ENCODE data around the gene PIP5K1B.

The PIP5K1B gene

GRCh38 chr9:68808338-68808890 lies 103.4 kb downstream of the PIP5K1B start:
- DNase-seq = no peak

- no peak for DNase-seq
Observed at GRCh38 chr9:68817079-68817875, 112.2 kb downstream of the PIP5K1B start.

- no peak for DNase-seq
Observed at GRCh38 chr9:68819065-68819464, 114.0 kb downstream of the PIP5K1B start.

DNA sequence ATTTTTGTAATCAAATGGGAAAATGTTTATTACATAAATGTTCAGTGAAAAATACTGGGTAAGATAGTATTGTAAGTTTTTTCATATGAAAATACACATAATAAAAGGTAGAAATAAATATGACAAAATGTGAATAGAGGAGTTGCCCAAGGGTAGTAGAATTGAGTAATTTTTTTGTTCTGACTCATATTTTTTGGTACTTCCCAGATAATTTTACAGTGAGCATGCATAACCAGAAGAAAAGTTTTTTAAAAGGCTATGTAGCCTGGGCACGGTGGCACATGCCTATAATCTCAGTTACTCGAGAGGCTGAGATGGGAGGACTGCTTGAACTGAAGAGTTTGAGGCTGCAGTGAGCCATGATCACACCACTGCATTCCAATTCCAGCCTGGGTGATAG lies 116.9 kb downstream of the PIP5K1B start:
- DNase-seq = no peak

GRCh38 chr9:68822596-68823165 lies 117.6 kb downstream of the PIP5K1B start:
- DNase-seq = peak in 6 of 56 donors; percentile 2 to 29 (median 8)

DNA sequence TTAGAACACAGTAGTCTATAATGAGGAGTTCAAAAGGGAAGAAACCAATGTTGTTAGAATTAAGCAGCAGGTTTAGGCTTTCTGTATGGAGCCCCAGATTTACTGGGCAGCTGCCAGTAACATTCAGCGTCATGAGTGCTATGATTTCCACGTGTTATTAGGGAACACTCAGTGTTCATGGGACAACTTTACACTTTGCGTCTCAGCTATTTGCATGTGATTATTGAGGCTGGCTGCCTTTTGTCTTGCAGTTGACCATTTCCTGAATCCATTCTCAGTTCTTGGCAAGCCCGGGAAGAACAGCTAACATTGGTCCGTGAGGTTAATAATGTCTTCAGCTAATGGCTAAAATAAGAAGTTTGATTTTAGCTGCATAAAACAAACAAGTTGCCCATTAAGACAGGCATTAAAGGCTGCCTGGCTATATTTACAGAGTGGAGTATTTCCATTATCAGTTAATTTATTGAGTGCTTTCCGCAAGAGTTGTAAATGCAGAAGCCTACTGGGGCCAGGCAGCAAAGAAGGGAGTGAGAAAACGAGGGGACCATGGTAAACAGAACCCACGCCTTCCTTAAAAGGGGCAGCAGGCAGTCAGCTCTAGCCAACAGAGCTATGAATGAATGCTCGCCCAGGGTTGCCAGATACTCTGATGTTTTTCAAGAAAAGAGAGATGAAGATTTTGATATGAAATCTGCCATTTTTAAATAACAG lies 120.9 kb downstream of the PIP5K1B start:
- DNase-seq = peak in 3 of 56 donors; percentile 4 to 21 (median 8)

DNA sequence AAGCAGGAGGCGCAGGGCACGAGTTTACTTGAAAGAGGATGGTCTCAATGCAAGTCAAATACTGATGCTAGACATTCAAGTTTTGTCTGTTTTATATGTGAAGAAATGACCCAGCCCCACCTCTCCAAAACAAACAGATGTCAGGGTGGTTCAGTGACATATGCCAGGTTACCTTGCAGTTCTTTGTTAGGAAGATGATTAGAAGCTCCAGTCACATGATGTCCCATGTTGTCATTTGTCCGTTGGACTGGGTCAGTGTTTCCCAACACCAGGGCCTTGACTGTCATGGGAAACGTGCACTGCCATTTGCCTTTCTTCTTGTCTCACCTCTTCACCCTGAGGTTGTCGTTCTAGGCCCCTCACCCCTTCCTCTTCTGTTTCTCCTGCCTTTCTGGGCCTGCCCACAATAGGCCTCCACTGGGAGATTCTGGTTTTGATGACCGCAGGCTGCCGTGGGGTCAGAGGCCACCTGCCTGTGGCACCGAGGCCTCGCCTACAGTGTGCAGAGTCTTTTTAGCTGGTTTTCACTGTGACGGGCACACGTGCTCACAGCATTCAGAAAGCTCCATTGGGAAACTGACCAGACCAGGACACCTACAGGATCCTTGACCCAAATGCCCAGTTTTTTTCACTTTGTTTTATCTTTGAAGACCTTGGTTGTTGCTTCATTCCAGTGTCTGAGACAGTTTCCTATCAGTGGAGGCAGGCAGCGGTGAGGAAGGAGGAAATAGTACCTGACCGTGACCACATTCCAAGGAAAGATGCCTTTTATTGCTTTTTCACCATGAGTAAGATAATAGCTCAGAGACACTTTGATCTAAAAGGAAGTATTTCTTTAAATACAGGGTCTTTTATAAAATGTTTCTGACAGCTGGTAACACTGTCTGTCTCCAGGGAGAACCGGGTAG lies 123.1 kb downstream of the PIP5K1B start:
- no peak for DNase-seq

DNA sequence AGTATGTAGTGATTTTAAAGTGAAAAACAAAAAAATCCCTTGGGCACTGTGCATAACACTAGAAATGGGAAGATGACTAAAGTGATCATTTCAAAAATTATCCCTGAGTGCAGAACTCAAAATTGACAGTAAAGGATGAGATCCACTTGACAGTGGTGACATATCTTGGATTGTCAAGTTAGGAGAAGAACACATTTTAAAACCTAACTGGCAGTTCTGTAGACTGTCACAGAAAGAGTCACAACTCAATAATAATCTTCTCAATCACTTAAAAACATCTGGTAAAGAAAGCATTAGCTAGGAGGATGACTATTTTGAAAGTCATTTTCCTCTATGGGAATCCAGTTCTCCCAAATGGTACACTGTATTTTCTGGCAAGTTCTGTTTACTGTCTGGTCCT lies 127.1 kb downstream of the PIP5K1B start:
- no peak for DNase-seq

GRCh38 chr9:68832861-68833518 lies 128.0 kb downstream of the PIP5K1B start:
- DNase-seq = no peak

DNA sequence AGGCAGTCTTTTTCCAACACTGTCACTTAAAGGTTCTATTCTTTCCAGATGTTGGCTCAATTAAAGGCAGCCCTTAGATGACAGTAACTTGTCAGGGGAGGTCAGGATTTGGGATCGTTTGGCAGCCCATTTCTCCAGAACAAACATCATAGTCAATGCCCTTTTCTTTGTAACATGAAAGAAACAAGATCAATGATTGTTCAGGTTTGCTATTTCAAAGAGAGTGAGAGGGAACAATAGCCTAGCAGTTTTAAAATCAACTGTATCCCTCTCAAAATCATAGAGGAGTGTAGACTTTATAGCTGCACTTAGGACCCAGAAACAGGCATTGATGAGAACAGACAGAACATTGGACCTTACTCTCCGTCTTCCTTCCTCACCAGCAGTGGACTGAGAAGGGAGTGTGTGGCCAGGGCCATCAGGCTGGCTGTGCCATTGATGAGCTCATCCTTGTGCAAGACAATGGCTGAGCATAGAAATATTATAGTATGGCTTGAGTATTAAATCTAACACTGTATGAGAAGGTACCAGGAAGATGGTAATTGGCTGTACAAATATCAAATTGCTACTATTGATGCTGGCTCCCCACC lies 130.0 kb downstream of the PIP5K1B start:
- DNase-seq = no peak

GRCh38 chr9:68836788-68837187 lies 131.7 kb downstream of the PIP5K1B start:
- no peak for DNase-seq

DNA sequence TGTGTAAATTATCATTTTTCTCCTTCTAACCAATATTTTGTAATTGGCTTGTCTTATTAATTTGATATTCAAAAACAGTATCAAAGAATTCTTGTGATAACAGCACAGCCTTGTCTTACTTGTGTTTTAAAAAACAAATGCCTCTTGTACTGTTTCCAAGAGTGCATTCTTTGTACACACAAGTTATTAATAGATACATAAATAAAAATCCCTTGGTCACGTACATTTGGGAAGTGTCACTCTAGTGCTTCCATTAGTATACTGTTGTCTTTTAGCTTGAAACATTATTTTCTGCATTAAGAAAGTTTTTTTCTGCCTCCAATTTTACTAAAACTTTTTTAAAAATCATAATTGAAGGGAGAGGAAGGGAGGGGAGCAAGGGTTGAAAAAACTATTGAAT lies 133.2 kb downstream of the PIP5K1B start:
- no peak for DNase-seq

DNA sequence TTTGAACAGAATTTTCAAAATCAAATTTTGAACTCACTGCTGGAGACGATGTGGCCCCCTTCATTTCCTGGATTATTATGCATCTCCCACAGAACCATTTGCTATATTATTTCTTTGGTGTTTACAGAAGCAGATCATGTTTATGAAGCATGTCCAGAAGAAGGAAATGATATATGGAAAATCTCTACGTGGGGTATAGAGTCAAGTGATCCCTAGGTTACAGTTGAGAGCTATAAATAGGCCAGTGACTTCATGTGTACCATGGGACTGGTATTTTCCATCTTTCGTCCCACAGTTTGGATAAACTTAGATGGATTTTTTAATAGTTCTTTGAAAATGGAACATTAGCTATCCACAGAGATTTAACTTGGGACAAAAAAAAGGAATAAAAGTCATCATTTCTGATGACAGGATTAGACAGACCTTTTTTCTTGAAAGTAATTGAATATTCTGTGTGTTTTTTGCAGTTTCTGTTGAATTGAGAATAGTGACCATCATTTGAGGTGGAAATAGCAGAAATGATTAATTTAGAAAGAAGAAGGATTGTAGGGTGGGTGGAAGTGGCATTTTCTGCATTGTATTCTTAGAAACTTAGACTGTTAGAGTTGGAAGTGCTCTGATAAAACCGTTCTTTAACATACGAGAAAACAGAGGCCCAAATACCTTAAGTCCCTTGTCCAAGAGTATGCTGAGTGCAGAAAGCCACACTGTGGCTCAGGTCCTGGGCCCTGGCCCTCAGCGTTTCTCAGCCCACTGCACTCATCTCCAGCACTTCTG lies 136.4 kb downstream of the PIP5K1B start:
- DNase-seq = no peak

DNA sequence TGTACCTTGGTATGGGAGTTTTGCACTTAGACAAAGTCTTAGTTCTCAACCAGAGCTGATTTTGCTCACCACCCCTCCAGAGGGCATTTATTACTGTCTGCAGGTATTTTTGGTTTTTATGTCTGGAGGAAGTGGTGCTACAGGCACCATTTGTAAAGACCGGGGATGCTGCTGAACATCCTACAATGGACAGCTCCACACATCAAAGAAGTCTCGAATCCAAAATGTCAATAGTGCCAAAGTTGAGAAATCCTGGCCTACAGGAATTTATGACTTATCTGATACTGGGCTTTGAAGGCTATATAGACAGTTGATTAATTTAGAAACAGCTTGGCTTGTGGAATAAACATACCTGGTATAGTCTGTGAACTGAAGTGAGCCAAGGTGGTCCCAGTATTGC lies 137.5 kb downstream of the PIP5K1B start:
- no peak for DNase-seq

- DNase-seq = no peak
Observed at GRCh38 chr9:68843239-68843638, 138.2 kb downstream of the PIP5K1B start.

DNA sequence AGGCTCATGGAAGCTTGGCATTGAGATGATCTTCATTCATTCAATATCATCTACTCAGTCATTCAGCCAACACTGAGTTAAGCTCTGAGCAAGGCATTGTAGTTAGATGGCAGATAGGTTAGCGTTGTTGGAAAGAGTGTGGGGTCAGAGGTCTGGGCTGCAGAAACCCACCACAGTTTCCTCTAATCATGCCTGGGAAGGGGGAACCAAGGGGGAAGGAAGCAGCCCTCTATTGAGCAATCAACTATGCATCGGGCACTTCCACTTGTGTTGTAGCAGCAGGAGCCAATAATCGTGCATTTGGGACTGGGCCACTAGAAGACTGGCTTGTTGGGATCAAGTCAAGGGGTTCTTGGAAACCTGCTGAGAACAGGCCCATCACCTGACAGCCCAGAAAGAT lies 139.1 kb downstream of the PIP5K1B start:
- peak in 2 of 56 donors; percentile 10 to 22 for DNase-seq

DNA sequence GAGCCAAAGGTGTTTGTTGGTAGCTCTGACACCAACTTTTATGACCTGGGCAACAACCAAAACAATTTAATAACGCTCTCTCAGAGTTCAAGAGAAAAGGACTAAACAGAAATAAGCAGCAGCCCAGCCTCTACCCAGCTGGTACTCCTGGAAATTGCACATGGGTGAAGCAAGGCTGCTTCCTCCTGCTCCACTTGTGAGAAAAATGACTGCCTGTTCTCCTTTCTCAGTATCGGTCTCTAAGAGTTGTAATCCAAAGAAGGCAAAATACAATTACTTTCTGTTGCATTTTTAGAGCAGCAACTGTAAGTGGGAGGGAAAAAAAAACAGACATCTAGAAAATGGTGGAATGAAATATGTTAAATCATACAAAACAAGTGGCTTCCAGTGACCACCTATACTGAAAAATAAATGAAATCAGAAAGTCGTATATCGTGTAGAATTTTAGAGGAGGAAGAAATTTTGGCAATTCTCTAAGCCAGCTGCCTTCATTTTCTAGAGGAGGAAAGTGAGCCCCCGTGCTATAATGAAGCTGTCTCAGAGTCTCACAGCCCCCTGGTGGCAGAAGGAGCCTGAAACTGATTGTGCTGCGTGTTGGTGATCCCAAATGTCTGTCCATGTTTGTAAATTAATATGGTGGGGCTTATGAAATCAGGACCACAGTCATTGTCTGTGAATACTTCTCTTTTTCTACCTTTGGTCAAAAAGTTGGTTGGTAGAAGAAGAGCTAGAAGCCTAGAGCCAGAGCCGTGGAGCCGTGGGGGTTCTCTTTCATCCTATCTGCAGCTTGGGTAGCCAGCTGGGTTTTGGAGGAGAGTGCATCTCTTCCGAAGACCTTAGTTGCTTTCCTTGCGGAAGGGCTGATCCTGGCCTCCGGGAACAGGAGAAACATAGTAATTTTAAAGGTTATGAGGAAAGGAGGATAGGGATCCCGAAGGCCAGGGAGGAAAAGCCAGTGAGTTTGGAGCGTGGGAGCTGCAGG lies 139.9 kb downstream of the PIP5K1B start:
- peak in 17 of 56 donors; percentile 4 to 72 (median 10) for DNase-seq

GRCh38 chr9:68847765-68848164 lies 142.7 kb downstream of the PIP5K1B start:
- DNase-seq = no peak

Measured in amygdala (tissue), 56 donors.